HepG2 (cell line): ENCODE measurements around the gene NT5DC1. TPM values are rescaled to one million over a fixed set of nuclear protein-coding genes. Genes with fewer than 3 reads are reported as not detected.

Experiments
- AFF4 ChIP-seq: sonication (generic); formaldehyde crosslinking; IDR thresholded peaks from 2 replicates; pipeline ENCODE4 v1.4.0; 2020; ENCODE audit warnings: missing genetic modification reagents
- AGO1 ChIP-seq: fragments of 200-400 bp; formaldehyde crosslinking; IDR thresholded peaks from 2 replicates; pipeline ENCODE4 v1.6.1; 2017; ENCODE audit warnings: mild to moderate bottlenecking, low read depth, low read length, moderate library complexity; ENCODE audit not compliant: poor library complexity, severe bottlenecking
- BRCA1 ChIP-seq: sonication (generic); formaldehyde crosslinking; IDR thresholded peaks from 2 replicates; pipeline ENCODE4 v1.4.0; 2020; ENCODE audit warnings: missing genetic modification reagents
- ELF3 ChIP-seq: IDR thresholded peaks from 2 replicates; pipeline ENCODE4 v1.6.1; 2016; ENCODE audit warnings: missing genetic modification reagents, missing compliant biosample characterization
- FOXK1 ChIP-seq: sonication (generic); formaldehyde crosslinking; IDR thresholded peaks from 2 replicates; pipeline ENCODE4 v1.4.0; 2020; ENCODE audit warnings: low read depth, missing genetic modification reagents, borderline replicate concordance
- HMG20B ChIP-seq: conservative IDR thresholded peaks from 2 replicates; pipeline ENCODE4 v1.6.1; 2016; ENCODE audit warnings: missing genetic modification reagents, missing compliant biosample characterization
- NKX3-1 ChIP-seq: sonication (generic); formaldehyde crosslinking; IDR thresholded peaks from 2 replicates; pipeline ENCODE4 v1.5.0; 2020; ENCODE audit warnings: missing genetic modification reagents
- POLR2AphosphoS5 ChIP-seq: IDR thresholded peaks from 2 replicates; pipeline ENCODE4 v1.6.1; 2012; ENCODE audit warnings: low read depth, low read length
- SSRP1 ChIP-seq: IDR thresholded peaks from 2 replicates; pipeline ENCODE4 v1.6.1; 2016; ENCODE audit warnings: control low read depth
- YEATS2 ChIP-seq: sonication (generic); formaldehyde crosslinking; IDR thresholded peaks from 2 replicates; pipeline ENCODE4 v1.4.0; 2020; ENCODE audit warnings: missing genetic modification reagents, borderline replicate concordance
- ZFP90 ChIP-seq: sonication (generic); formaldehyde crosslinking; IDR thresholded peaks from 2 replicates; pipeline ENCODE4 v1.8.0; 2022; ENCODE audit warnings: missing genetic modification reagents, mild to moderate bottlenecking, inconsistent platforms, borderline replicate concordance
- ZNF549 ChIP-seq: sonication (generic); formaldehyde crosslinking; IDR thresholded peaks from 2 replicates; pipeline ENCODE4 v1.5.0; 2020; ENCODE audit warnings: missing genetic modification reagents
- ZNF569 ChIP-seq: sonication (generic); formaldehyde crosslinking; IDR thresholded peaks from 2 replicates; pipeline ENCODE4 v1.5.0; 2020; ENCODE audit warnings: mild to moderate bottlenecking, missing genetic modification reagents, moderate library complexity, borderline replicate concordance
- ZNF816 ChIP-seq: sonication (generic); formaldehyde crosslinking; IDR thresholded peaks from 2 replicates; pipeline ENCODE4 v1.8.0; 2022; ENCODE audit warnings: missing genetic modification reagents, mild to moderate bottlenecking, borderline replicate concordance
- polyA plus RNA-seq, 8 experiments: library from polyadenylated mRNA; depleted of rRNA in 3 of 8; stranded (reverse) in 7 of 8; unstranded in 1 of 8; fragments of >200 nt; fragmentation: Illumina TruSeq in 4 of 8; extraction: Trizol in 4 of 8; gene quantifications; 2 replicates each; pipeline versions ENCODE4 v1.2.1 to v1.2.3, GENCODE V29; 2011 to 2016; ENCODE audit warnings: low read depth in 4 of 8, missing spikeins in 1 of 8, mixed read lengths in 1 of 8; ENCODE audit not compliant: insufficient read depth in 1 of 8
- total RNA-seq, 5 experiments: library from RNA; depleted of rRNA; stranded (reverse); fragments of >200 nt; fragmentation: Illumina TruSeq; extraction: Trizol; gene quantifications; 2 replicates each; pipeline ENCODE4 v1.2.3, GENCODE V29; 2016; ENCODE audit warnings: low read depth in 1 of 5
- TF ChIP-seq, protein P1 (sequence below): sonication (generic); formaldehyde crosslinking; IDR thresholded peaks from 2 replicates; pipeline ENCODE4 v1.4.0; 2020; ENCODE audit warnings: mild to moderate bottlenecking, missing genetic modification reagents
- TF ChIP-seq, protein P2 (sequence below): sonication (generic); formaldehyde crosslinking; IDR thresholded peaks from 2 replicates; pipeline ENCODE4 v1.8.1; 2023; ENCODE audit warnings: mild to moderate bottlenecking, missing genetic modification reagents, borderline replicate concordance

The NT5DC1 gene
- total and polyA plus RNA-seq, 2 of the 13 experiments (the other 11 are each of a cell fraction or from before 2014, with no cell fraction given): 27.0 to 56.1 TPM

- TF ChIP-seq YEATS2 (CRISPR knock-in tag): no peak
- no peak for TF ChIP-seq ELF3 (CRISPR knock-in tag)
- TF ChIP-seq AFF4: 0 out of 2 replicates have a peak, but pooled peaks have one; percentile 27
- no peak for TF ChIP-seq ZNF549 (CRISPR knock-in tag)
- TF ChIP-seq ZFP90: 0 out of 2 replicates have a peak, but pooled peaks have one; percentile 5
- no peak; the same call in 1 of the 2 replicates for TF ChIP-seq BRCA1 (CRISPR knock-in tag)
- no peak for TF ChIP-seq POLR2AphosphoS5
- no peak for TF ChIP-seq NKX3-1 (CRISPR knock-in tag)
- TF ChIP-seq HMG20B (CRISPR knock-in tag): no peak
- TF ChIP-seq, protein P1, sequence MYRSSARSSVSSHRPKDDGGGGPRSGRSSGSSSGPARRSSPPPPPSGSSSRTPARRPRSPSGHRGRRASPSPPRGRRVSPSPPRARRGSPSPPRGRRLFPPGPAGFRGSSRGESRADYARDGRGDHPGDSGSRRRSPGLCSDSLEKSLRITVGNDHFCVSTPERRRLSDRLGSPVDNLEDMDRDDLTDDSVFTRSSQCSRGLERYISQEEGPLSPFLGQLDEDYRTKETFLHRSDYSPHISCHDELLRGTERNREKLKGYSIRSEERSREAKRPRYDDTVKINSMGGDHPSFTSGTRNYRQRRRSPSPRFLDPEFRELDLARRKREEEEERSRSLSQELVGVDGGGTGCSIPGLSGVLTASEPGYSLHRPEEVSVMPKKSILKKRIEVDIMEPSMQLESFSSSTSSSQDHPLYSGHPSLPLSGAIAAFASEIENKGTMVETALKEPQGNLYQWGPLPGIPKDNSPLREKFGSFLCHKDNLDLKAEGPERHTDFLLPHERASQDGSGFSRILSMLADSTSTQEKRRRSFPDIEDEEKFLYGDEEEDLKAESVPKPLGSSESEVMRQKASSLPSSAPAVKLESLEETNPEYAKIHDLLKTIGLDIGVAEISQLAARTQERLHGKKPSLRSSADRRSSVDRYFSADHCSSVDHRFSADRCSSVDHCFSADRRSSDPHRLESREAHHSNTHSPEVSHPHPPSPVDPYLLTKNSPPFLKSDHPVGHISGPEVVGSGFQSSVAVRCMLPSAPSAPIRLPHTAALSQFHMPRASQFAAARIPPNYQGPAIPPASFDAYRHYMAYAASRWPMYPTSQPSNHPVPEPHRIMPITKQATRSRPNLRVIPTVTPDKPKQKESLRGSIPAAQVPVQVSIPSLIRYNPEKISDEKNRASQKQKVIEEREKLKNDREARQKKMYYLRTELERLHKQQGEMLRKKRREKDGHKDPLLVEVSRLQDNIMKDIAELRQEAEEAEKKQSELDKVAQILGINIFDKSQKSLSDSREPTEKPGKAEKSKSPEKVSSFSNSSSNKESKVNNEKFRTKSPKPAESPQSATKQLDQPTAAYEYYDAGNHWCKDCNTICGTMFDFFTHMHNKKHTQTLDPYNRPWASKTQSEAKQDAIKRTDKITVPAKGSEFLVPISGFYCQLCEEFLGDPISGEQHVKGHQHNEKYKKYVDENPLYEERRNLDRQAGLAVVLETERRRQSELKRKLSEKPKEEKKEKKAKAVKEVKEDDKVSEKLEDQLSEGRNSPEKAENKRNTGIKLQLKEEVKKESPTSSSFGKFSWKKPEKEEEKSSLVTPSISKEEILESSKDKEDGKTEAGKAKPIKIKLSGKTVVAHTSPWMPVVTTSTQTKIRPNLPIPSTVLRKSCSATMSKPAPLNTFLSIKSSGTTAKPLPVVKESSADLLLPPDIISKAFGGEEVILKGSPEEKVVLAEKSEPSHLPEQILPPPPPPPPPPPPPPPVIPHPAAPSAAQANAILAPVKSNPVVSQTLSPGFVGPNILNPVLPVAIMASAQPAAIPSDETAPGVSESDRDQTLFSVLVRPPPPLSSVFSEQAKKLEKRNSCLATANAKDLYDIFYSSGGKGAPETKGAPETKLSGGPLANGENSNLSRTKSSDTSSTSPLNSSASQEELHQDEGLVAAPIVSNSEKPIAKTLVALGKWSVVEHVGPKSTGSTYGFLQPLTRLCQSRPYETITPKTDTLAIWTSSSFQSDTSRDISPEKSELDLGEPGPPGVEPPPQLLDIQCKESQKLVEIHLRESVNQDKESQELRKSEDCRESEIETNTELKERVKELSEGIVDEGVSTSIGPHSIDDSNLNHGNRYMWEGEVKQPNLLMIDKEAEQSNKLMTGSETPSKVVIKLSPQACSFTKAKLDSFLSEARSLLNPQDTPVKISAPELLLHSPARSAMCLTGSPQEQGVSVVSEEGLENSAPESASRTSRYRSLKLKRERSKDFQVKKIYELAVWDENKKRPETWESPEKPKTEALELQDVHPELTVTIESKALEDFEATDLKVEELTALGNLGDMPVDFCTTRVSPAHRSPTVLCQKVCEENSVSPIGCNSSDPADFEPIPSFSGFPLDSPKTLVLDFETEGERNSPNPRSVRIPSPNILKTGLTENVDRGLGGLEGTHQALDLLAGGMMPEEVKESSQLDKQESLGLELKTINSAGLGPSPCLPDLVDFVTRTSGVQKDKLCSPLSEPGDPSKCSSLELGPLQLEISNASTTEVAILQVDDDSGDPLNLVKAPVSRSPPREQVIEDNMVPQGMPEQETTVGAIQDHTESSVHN (CRISPR knock-in tag): no peak
- no peak for TF ChIP-seq AGO1
- no peak for TF ChIP-seq FOXK1
- no peak for TF ChIP-seq ZNF816
- TF ChIP-seq, protein P2, sequence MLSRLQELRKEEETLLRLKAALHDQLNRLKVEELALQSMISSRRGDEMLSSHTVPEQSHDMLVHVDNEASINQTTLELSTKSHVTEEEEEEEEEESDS (CRISPR knock-in tag): no peak
- no peak for TF ChIP-seq SSRP1 (CRISPR knock-in tag)
- 0 out of 2 replicates have a peak, but pooled peaks have one; percentile 21 for TF ChIP-seq ZNF569 (CRISPR knock-in tag)
These were observed 153.8 kb downstream of the NT5DC1 start (continued) for GRCh38 chr6:116254297-116255056.
